Measurements from ENCODE around the gene WASHC2C.
"Not testable (repeated sequence)": the region's sequence is repeated elsewhere in the genome, so short reads cannot be mapped to it uniquely, and the experiment has no call there.

The WASHC2C gene

GRCh38 chr10:45726703-45727420, at the start of gene WASHC2C:
WASHC2C (plus strand) TSS chr10:45727266; CDS start chr10:45727318, 52 bp downstream.
- DNase-seq: peak; percentile 80 to 96 (median 83)

- DNase-seq: peak in 1 of 4 experiments; percentile 1
Observed at GRCh38 chr10:45678467-45678866, 48.6 kb upstream of the WASHC2C start.

GRCh38 chr10:45710200-45710796, 16.8 kb upstream of the WASHC2C start:
- DNase-seq: not testable (repeated sequence)

GRCh38 chr10:45711223-45711622, 15.8 kb upstream of the WASHC2C start:
- DNase-seq: not testable (repeated sequence)

GRCh38 chr10:45717053-45717452, 10.0 kb upstream of the WASHC2C start:
- not testable (repeated sequence) for DNase-seq

- DNase-seq: not testable (repeated sequence)
Observed at GRCh38 chr10:45717642-45718041, 9.4 kb upstream of the WASHC2C start.

- DNase-seq: not testable (repeated sequence)
Observed at GRCh38 chr10:45721503-45721902, 5.6 kb upstream of the WASHC2C start.

- not testable (repeated sequence) for DNase-seq
Observed at GRCh38 chr10:45723851-45724250, 3.2 kb upstream of the WASHC2C start.

GRCh38 chr10:45727421-45727965, 427 bp downstream of the WASHC2C start:
- not testable (repeated sequence) for DNase-seq

GRCh38 chr10:45734449-45734848, 7.4 kb downstream of the WASHC2C start:
- not testable (repeated sequence) for DNase-seq

- DNase-seq: not testable (repeated sequence)
Observed at GRCh38 chr10:45734867-45735266, 7.8 kb downstream of the WASHC2C start.

GRCh38 chr10:45741559-45741958, 14.5 kb downstream of the WASHC2C start:
- DNase-seq: not testable (repeated sequence)

GRCh38 chr10:45742014-45742413, 14.9 kb downstream of the WASHC2C start:
- DNase-seq: not testable (repeated sequence)

GRCh38 chr10:45751141-45751540, 24.1 kb downstream of the WASHC2C start:
- not testable (repeated sequence) for DNase-seq

GRCh38 chr10:45752210-45752609, 25.1 kb downstream of the WASHC2C start:
- DNase-seq: not testable (repeated sequence)

- DNase-seq: not testable (repeated sequence)
Observed at GRCh38 chr10:45753979-45754495, 27.0 kb downstream of the WASHC2C start.

GRCh38 chr10:45755083-45755482, 28.0 kb downstream of the WASHC2C start:
- not testable (repeated sequence) for DNase-seq

- not testable (repeated sequence) for DNase-seq
Observed at GRCh38 chr10:45756065-45756464, 29.0 kb downstream of the WASHC2C start.

GRCh38 chr10:45757661-45758396, 30.8 kb downstream of the WASHC2C start:
- DNase-seq: not testable (repeated sequence)

GRCh38 chr10:45761622-45762021, 34.6 kb downstream of the WASHC2C start:
- DNase-seq: not testable (repeated sequence)

GRCh38 chr10:45763037-45763436, 36.0 kb downstream of the WASHC2C start:
- not testable (repeated sequence) for DNase-seq

GRCh38 chr10:45768334-45768733, 41.3 kb downstream of the WASHC2C start:
- DNase-seq: not testable (repeated sequence)
